Nephron progenitor cell (in vitro differentiated cells): ENCODE results near the gene RFC1.

ENCODE experiments used
- DNase-seq: peaks from one replicate; pipeline ENCODE4 v3.0.0; 2021
- H3K27ac Mint-ChIP-seq: 2 replicates; pipeline ENCODE4 v1.8.0; 2021; ENCODE audit warnings: mild to moderate bottlenecking, moderate library complexity, mixed read lengths
- H3K27me3 Mint-ChIP-seq: 2 replicates; pipeline ENCODE4 v1.8.0; 2021; ENCODE audit warnings: mild to moderate bottlenecking, low read depth, mixed read lengths; ENCODE audit not compliant: poor library complexity
- H3K36me3 Mint-ChIP-seq: 2 replicates; pipeline ENCODE4 v1.8.0; 2021; ENCODE audit warnings: low read depth, mixed read lengths
- H3K4me1 Mint-ChIP-seq: 2 replicates; pipeline ENCODE4 v1.8.0; 2021; ENCODE audit warnings: mixed read lengths
- H3K4me3 Mint-ChIP-seq: 2 replicates; pipeline ENCODE4 v1.8.0; 2021; ENCODE audit warnings: mild to moderate bottlenecking, moderate library complexity, mixed read lengths
- H3K9me3 Mint-ChIP-seq: 2 replicates; pipeline ENCODE4 v1.8.0; 2021; ENCODE audit warnings: mild to moderate bottlenecking, moderate library complexity, mixed read lengths
- TF ChIP-seq, protein P1 (sequence below): fragments of 200-600 bp; sonication (generic); IDR thresholded peaks from 2 replicates; pipeline ENCODE4 v1.5.0; 2021; ENCODE audit warnings: antibody characterized with exemption

Gene RFC1

DNA sequence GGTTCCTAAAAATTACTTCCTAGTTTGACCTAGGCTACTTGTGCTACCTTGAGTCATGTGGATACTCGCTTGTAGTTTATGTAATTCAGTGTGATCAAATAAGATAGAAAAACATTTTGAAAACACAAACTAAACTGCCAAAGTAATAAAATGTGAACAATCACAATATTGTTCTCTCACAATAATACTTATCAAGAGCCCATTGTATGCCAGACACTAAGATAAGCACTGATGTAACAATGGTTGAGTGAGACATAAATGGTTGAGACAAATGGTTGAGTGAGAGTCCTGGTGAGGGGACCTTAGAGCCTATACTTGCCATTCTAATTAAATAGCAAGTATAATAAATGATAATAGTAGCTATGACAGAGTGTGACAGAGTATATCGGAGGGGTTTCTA is 41.7 kb downstream of the RFC1 start:
- Mint-ChIP-seq H3K4me1 (no peaks in the 10 kb centered on the region), H3K27me3 (no peaks in the 10 kb centered on the region), H3K36me3 (peaks cover 78% of the 10 kb centered on the region), H3K27ac (no peak overlapping the region), H3K9me3 (no peaks in the 10 kb centered on the region), H3K4me3 (no peak overlapping the region)
- TF ChIP-seq, protein P1, sequence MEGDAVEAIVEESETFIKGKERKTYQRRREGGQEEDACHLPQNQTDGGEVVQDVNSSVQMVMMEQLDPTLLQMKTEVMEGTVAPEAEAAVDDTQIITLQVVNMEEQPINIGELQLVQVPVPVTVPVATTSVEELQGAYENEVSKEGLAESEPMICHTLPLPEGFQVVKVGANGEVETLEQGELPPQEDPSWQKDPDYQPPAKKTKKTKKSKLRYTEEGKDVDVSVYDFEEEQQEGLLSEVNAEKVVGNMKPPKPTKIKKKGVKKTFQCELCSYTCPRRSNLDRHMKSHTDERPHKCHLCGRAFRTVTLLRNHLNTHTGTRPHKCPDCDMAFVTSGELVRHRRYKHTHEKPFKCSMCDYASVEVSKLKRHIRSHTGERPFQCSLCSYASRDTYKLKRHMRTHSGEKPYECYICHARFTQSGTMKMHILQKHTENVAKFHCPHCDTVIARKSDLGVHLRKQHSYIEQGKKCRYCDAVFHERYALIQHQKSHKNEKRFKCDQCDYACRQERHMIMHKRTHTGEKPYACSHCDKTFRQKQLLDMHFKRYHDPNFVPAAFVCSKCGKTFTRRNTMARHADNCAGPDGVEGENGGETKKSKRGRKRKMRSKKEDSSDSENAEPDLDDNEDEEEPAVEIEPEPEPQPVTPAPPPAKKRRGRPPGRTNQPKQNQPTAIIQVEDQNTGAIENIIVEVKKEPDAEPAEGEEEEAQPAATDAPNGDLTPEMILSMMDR: no peak
- no peak for DNase-seq

- DNase-seq: no peak
- Mint-ChIP-seq H3K27me3 (no peaks in the 10 kb centered on the region), H3K4me3 (no peak overlapping the region), H3K4me1 (no peaks in the 10 kb centered on the region), H3K9me3 (no peaks in the 10 kb centered on the region), H3K36me3 (peaks cover 79% of the 10 kb centered on the region), H3K27ac (no peak overlapping the region)
- TF ChIP-seq, protein P1: no peak
These were observed 42.3 kb downstream of the RFC1 start for GRCh38 chr4:39323821-39324220.

GRCh38 chr4:39320381-39321115 is 45.6 kb downstream of the RFC1 start:
- TF ChIP-seq, protein P1: no peak
- no peak for DNase-seq
- Mint-ChIP-seq H3K4me1 (no peaks in the 10 kb centered on the region), H3K27me3 (no peaks in the 10 kb centered on the region), H3K9me3 (no peaks in the 10 kb centered on the region), H3K4me3 (no peak overlapping the region), H3K27ac (no peak overlapping the region), H3K36me3 (peaks cover 47% of the 10 kb centered on the region)

GRCh38 chr4:39319676-39320075 is 46.5 kb downstream of the RFC1 start:
- TF ChIP-seq, protein P1: no peak

GRCh38 chr4:39312816-39313215 is 53.3 kb downstream of the RFC1 start:
- H3K9me3 Mint-ChIP-seq: no peaks in the 10 kb centered on the region
- peaks cover 33% of the 10 kb centered on the region for H3K36me3 Mint-ChIP-seq
- no peak for DNase-seq
- H3K27me3 Mint-ChIP-seq: no peaks in the 10 kb centered on the region
- TF ChIP-seq, protein P1: no peak
- H3K4me1 Mint-ChIP-seq: no peaks in the 10 kb centered on the region
- H3K4me3 Mint-ChIP-seq: no peak overlapping the region
- no peak overlapping the region for H3K27ac Mint-ChIP-seq

More at GRCh38 chr4:39319676-39320075, 46.5 kb downstream of the RFC1 start:
- Mint-ChIP-seq H3K27ac (no peak overlapping the region), H3K27me3 (no peaks in the 10 kb centered on the region), H3K4me1 (no peaks in the 10 kb centered on the region), H3K4me3 (no peak overlapping the region), H3K9me3 (no peaks in the 10 kb centered on the region), H3K36me3 (peaks cover 39% of the 10 kb centered on the region)
- no peak for DNase-seq

GRCh38 chr4:39308611-39309010 is 57.6 kb downstream of the RFC1 start:
- H3K27ac Mint-ChIP-seq: no peak overlapping the region
- no peak for DNase-seq
- H3K9me3 Mint-ChIP-seq: no peaks in the 10 kb centered on the region
- no peaks in the 10 kb centered on the region for H3K27me3 Mint-ChIP-seq
- H3K4me1 Mint-ChIP-seq: no peaks in the 10 kb centered on the region
- H3K4me3 Mint-ChIP-seq: no peak overlapping the region
- TF ChIP-seq, protein P1: no peak
- H3K36me3 Mint-ChIP-seq: peaks cover 62% of the 10 kb centered on the region
